HepG2 (cell line): ENCODE results near the gene NXT1. TPM values are rescaled to one million over a fixed set of nuclear protein-coding genes. Genes with fewer than 3 reads are reported as not detected.

ENCODE experiments used
- BORCS8-MEF2B ChIP-seq: sonication (generic); formaldehyde crosslinking; IDR thresholded peaks from 2 replicates; pipeline ENCODE4 v1.8.0; 2022; ENCODE audit warnings: mild to moderate bottlenecking, missing genetic modification reagents
- CENPX ChIP-seq: sonication (generic); formaldehyde crosslinking; IDR thresholded peaks from 2 replicates; pipeline ENCODE4 v1.9.0; 2021; ENCODE audit warnings: mild to moderate bottlenecking, missing genetic modification reagents, moderate library complexity
- FOXJ3 ChIP-seq: sonication (generic); formaldehyde crosslinking; IDR thresholded peaks from 2 replicates; pipeline ENCODE4 v1.4.0; 2020; ENCODE audit warnings: missing genetic modification reagents, mild to moderate bottlenecking, borderline replicate concordance
- GLI4 ChIP-seq: sonication (generic); formaldehyde crosslinking; IDR thresholded peaks from 2 replicates; pipeline ENCODE4 v1.5.1; 2020; ENCODE audit warnings: missing genetic modification reagents, mild to moderate bottlenecking, moderate library complexity, borderline replicate concordance
- GZF1 ChIP-seq: sonication (generic); formaldehyde crosslinking; IDR thresholded peaks from 2 replicates; pipeline ENCODE4 v1.5.1; 2020; ENCODE audit warnings: mild to moderate bottlenecking, missing genetic modification reagents
- HDAC2 ChIP-seq: sonication (generic); formaldehyde crosslinking; IDR thresholded peaks from 2 replicates; pipeline ENCODE4 v1.4.0; 2020; ENCODE audit warnings: missing genetic modification reagents
- JUND ChIP-seq: sonication (generic); formaldehyde crosslinking; IDR thresholded peaks from 2 replicates; pipeline ENCODE4 v1.8.0; 2022; ENCODE audit warnings: mild to moderate bottlenecking, missing genetic modification reagents
- KLF11 ChIP-seq: IDR thresholded peaks from 2 replicates; pipeline ENCODE4 v1.6.1; 2016; ENCODE audit warnings: missing compliant biosample characterization
- MAFG ChIP-seq: sonication (generic); formaldehyde crosslinking; IDR thresholded peaks from 2 replicates; pipeline ENCODE4 v1.5.1; 2020; ENCODE audit warnings: mild to moderate bottlenecking, missing genetic modification reagents
- MTA1 ChIP-seq: sonication (generic); formaldehyde crosslinking; IDR thresholded peaks from 2 replicates; pipeline ENCODE4 v1.4.0; 2020; ENCODE audit warnings: missing genetic modification reagents, mild to moderate bottlenecking, borderline replicate concordance
- NR2F1 ChIP-seq, 2 experiments: fragments of 450-650 bp in 1 of 2; formaldehyde crosslinking in 1 of 2; IDR thresholded peaks; 2 replicates each; pipeline versions ENCODE4 v1.5.0 to v1.6.1; 2016 to 2020; ENCODE audit warnings: mild to moderate bottlenecking in 1 of 2, missing compliant biosample characterization in 1 of 2, missing genetic modification reagents in 1 of 2, moderate library complexity in 1 of 2
- SMC3 ChIP-seq: IDR thresholded peaks from 2 replicates; pipeline ENCODE4 v1.6.1; 2011; ENCODE audit warnings: low read length, improper control_type of control experiment
- SP4 ChIP-seq: sonication (generic); formaldehyde crosslinking; IDR thresholded peaks from 2 replicates; pipeline ENCODE4 v1.8.1; 2023; ENCODE audit warnings: mild to moderate bottlenecking, missing genetic modification reagents
- TBP ChIP-seq: sonication (generic); formaldehyde crosslinking; IDR thresholded peaks from 2 replicates; pipeline ENCODE4 v1.5.0; 2020; ENCODE audit warnings: missing genetic modification reagents
- ZFAT ChIP-seq: sonication (generic); formaldehyde crosslinking; conservative IDR thresholded peaks from 2 replicates; pipeline ENCODE4 v1.8.1; 2023; ENCODE audit warnings: missing genetic modification reagents, inconsistent platforms
- ZFP82 ChIP-seq: sonication (generic); formaldehyde crosslinking; IDR thresholded peaks from 2 replicates; pipeline ENCODE4 v1.5.1; 2020; ENCODE audit warnings: mild to moderate bottlenecking, missing genetic modification reagents, borderline replicate concordance
- ZFY ChIP-seq: sonication (generic); formaldehyde crosslinking; IDR thresholded peaks from 2 replicates; pipeline ENCODE4 v1.4.0; 2020; ENCODE audit warnings: missing genetic modification reagents
- ZKSCAN5 ChIP-seq: sonication (generic); formaldehyde crosslinking; IDR thresholded peaks from 2 replicates; pipeline ENCODE4 v1.5.1; 2020; ENCODE audit warnings: mild to moderate bottlenecking, missing genetic modification reagents
- ZMYM2 ChIP-seq: sonication (generic); formaldehyde crosslinking; IDR thresholded peaks from 2 replicates; pipeline ENCODE4 v1.8.0; 2022; ENCODE audit warnings: mild to moderate bottlenecking, missing genetic modification reagents
- ZNF124 ChIP-seq: sonication (generic); formaldehyde crosslinking; IDR thresholded peaks from 2 replicates; pipeline ENCODE4 v1.4.0; 2020; ENCODE audit warnings: missing genetic modification reagents
- ZNF160 ChIP-seq: sonication (generic); formaldehyde crosslinking; IDR thresholded peaks from 2 replicates; pipeline ENCODE4 v1.8.0; 2022; ENCODE audit warnings: mild to moderate bottlenecking, inconsistent platforms, missing genetic modification reagents
- ZNF629 ChIP-seq: sonication (generic); formaldehyde crosslinking; conservative IDR thresholded peaks from 2 replicates; pipeline ENCODE4 v1.5.0; 2020; ENCODE audit warnings: missing genetic modification reagents
- ZNF775 ChIP-seq: sonication (generic); formaldehyde crosslinking; IDR thresholded peaks from 2 replicates; pipeline ENCODE4 v1.4.0; 2020; ENCODE audit warnings: missing genetic modification reagents, mild to moderate bottlenecking, moderate library complexity, borderline replicate concordance
- polyA plus RNA-seq, 8 experiments: library from polyadenylated mRNA; depleted of rRNA in 3 of 8; stranded (reverse) in 7 of 8; unstranded in 1 of 8; fragments of >200 nt; fragmentation: Illumina TruSeq in 4 of 8; extraction: Trizol in 4 of 8; gene quantifications; 2 replicates each; pipeline versions ENCODE4 v1.2.1 to v1.2.3, GENCODE V29; 2011 to 2016; ENCODE audit warnings: low read depth in 4 of 8, missing spikeins in 1 of 8, mixed read lengths in 1 of 8; ENCODE audit not compliant: insufficient read depth in 1 of 8
- total RNA-seq, 5 experiments: library from RNA; depleted of rRNA; stranded (reverse); fragments of >200 nt; fragmentation: Illumina TruSeq; extraction: Trizol; gene quantifications; 2 replicates each; pipeline ENCODE4 v1.2.3, GENCODE V29; 2016; ENCODE audit warnings: low read depth in 1 of 5
- TF ChIP-seq, protein P1 (sequence below): sonication (generic); formaldehyde crosslinking; IDR thresholded peaks from 2 replicates; pipeline ENCODE4 v1.8.0; 2022; ENCODE audit warnings: missing genetic modification reagents, mild to moderate bottlenecking, moderate library complexity, borderline replicate concordance
- TF ChIP-seq, protein P2 (sequence below): sonication (generic); formaldehyde crosslinking; conservative IDR thresholded peaks from 2 replicates; pipeline ENCODE4 v1.4.0; 2020; ENCODE audit warnings: missing genetic modification reagents
- TF ChIP-seq, protein P3 (sequence below): sonication (generic); formaldehyde crosslinking; IDR thresholded peaks from 2 replicates; pipeline ENCODE4 v1.5.0; 2020; ENCODE audit warnings: mild to moderate bottlenecking, missing genetic modification reagents

NXT1 gene
- total and polyA plus RNA-seq, 2 of the 13 experiments (the other 11 are each of a cell fraction or from before 2014, with no cell fraction given): 35.6 to 65.9 TPM

DNA sequence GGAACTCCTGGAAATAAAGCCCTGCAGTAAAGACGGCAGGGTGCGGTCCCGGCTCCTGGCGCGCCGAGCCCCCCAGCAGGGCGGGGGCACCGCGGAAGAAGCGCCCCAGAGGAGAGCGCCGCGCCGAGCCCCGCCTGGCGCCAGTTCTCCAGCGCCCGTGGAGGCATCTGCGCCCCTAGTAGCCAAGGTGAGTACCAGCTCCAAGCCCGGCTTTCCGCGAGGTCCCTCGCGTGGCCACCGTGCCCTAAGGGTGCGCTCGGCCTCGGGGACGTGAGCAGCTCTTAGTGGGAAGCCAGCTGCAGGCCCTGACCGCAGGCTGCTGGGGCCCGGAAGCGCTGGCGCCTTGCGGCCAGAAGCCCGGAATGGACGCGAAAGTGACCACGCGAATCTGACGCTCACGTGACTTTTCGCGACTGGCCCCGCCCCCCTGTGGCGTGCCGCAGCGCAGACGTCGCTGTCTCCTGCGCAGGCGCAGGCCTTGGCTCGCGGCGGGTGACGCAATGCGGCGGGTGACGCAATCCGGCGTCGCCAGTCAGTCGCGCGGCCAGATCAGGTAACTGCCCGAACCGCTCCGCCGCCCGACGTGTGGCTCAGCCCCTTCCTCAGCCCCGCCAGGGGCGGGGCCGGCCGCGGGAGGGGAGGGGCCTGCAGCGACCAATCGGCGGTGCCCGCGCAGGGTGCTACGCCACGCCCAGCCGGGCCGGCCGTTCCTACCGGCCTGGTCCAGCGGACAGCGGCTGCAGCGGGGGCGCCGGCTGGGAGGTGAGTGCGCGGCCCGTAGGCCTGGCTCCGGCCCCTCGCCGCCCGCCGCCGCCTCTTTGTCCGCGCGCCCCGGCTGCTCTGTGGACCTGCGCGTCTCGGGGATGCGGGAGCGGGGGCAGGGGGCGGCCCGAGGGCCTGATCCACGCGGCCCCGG, 11.1 kb downstream of the NXT1 start, which contains the start of gene GZF1 (continued):
- TF ChIP-seq, protein P1, sequence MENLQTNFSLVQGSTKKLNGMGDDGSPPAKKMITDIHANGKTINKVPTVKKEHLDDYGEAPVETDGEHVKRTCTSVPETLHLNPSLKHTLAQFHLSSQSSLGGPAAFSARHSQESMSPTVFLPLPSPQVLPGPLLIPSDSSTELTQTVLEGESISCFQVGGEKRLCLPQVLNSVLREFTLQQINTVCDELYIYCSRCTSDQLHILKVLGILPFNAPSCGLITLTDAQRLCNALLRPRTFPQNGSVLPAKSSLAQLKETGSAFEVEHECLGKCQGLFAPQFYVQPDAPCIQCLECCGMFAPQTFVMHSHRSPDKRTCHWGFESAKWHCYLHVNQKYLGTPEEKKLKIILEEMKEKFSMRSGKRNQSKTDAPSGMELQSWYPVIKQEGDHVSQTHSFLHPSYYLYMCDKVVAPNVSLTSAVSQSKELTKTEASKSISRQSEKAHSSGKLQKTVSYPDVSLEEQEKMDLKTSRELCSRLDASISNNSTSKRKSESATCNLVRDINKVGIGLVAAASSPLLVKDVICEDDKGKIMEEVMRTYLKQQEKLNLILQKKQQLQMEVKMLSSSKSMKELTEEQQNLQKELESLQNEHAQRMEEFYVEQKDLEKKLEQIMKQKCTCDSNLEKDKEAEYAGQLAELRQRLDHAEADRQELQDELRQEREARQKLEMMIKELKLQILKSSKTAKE (CRISPR knock-in tag): peak; percentile 93
- TF ChIP-seq KLF11 (CRISPR knock-in tag) (peak; percentile 93), MAFG (CRISPR knock-in tag) (peak; percentile 71), JUND (peak; percentile 97), BORCS8-MEF2B (CRISPR knock-in tag) (peak; percentile 80), ZFP82 (CRISPR knock-in tag) (peak; percentile 99), MTA1 (CRISPR knock-in tag) (peak; percentile 94; the same call in 1 of the 2 replicates), SMC3 (peak; percentile 76; the same call in 1 of the 2 replicates), GLI4 (peak; percentile 97; the same call in 1 of the 2 replicates), SP4 (CRISPR knock-in tag) (peak; percentile 99), TBP (CRISPR knock-in tag) (no peak), HDAC2 (CRISPR knock-in tag) (peak; percentile 96), ZNF629 (CRISPR knock-in tag) (no peak), ZFAT (CRISPR knock-in tag) (0 out of 2 replicates have a peak, but pooled peaks have one; percentile 91), ZMYM2 (CRISPR knock-in tag) (no peak; the same call in 1 of the 2 replicates), ZNF124 (peak; percentile 98), ZNF160 (CRISPR knock-in tag) (peak; percentile 45), ZNF775 (CRISPR knock-in tag) (no peak), NR2F1 (CRISPR knock-in tag; IDR thresholded peaks at IDR 0.05) (peak in 1 of 2 experiments; percentile 50; a peak in 1 of 4 replicates), GZF1 (peak; percentile 78; the same call in 1 of the 2 replicates), FOXJ3 (peak; percentile 43; the same call in 1 of the 2 replicates), ZKSCAN5 (CRISPR knock-in tag) (0 out of 2 replicates have a peak, but pooled peaks have one; percentile 80), CENPX (CRISPR knock-in tag) (no peak), ZFY (CRISPR knock-in tag) (peak; percentile 98)
- TF ChIP-seq, protein P2, sequence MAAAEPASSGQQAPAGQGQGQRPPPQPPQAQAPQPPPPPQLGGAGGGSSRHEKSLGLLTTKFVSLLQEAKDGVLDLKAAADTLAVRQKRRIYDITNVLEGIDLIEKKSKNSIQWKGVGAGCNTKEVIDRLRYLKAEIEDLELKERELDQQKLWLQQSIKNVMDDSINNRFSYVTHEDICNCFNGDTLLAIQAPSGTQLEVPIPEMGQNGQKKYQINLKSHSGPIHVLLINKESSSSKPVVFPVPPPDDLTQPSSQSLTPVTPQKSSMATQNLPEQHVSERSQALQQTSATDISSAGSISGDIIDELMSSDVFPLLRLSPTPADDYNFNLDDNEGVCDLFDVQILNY (CRISPR knock-in tag): peak; percentile 4; the same call in 1 of the 2 replicates
- TF ChIP-seq, protein P3, sequence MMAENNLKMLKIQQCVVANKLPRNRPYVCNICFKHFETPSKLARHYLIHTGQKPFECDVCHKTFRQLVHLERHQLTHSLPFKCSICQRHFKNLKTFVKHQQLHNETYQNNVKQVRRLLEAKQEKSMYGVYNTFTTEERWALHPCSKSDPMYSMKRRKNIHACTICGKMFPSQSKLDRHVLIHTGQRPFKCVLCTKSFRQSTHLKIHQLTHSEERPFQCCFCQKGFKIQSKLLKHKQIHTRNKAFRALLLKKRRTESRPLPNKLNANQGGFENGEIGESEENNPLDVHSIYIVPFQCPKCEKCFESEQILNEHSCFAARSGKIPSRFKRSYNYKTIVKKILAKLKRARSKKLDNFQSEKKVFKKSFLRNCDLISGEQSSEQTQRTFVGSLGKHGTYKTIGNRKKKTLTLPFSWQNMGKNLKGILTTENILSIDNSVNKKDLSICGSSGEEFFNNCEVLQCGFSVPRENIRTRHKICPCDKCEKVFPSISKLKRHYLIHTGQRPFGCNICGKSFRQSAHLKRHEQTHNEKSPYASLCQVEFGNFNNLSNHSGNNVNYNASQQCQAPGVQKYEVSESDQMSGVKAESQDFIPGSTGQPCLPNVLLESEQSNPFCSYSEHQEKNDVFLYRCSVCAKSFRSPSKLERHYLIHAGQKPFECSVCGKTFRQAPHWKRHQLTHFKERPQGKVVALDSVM (CRISPR knock-in tag): peak; percentile 69
